Stimulated activated CD8-positive, alpha-beta memory T cell treated with anti-CD3 and anti-CD28 coated beads, Interleukin-15, amount 100 ng/mL, for 4 hours (primary cell): ENCODE data around the gene NIM1K.
"Not testable (repeated sequence)": the region's sequence is repeated elsewhere in the genome, so short reads cannot be mapped to it uniquely, and the experiment has no call there.

ENCODE experiments used
- DNase-seq, 2 donors: peaks; one replicate each; pipeline ENCODE4 v3.0.0-alpha.2; 2020; ENCODE audit warnings: low read depth in 2 of 2

NIM1K gene

DNA sequence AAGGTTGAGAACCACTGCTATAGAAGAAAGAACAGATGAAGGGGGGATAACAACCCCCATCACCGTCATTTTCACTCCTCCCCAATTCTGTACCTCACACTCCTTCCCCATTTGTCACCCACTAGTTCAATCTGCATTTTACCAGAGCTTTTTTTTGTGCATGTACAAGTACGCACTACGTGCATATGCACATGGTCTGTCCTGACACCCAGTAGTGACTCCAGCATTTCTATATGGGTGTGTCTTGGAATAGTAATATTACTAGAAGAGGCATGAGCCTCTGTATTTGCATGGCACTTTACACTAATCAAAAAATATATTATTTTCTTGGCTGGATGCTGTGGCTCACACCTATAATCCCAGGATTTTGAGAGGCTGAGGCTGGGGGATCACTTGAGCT lies 38.7 kb downstream of the NIM1K start:
- DNase-seq: no peak

DNA sequence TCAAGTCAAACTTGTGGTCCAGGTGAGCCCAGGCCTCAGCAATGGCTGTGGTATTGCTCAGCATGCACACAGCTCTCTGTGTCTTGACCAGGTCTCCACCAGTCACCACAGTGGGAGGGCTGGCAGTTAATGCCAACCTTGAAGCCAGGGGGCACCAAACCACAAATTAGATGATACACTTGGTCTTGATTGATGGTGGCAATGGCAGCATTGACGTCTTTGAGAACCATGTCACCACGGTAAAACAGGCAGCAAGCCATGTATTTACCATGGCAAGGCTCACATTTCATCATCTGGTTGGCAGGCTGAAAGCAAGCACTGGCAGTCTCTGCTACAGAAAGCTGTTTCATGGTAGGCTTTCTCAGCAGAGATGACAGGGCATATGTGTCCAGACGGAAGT lies 40.0 kb downstream of the NIM1K start:
- no peak for DNase-seq

DNA sequence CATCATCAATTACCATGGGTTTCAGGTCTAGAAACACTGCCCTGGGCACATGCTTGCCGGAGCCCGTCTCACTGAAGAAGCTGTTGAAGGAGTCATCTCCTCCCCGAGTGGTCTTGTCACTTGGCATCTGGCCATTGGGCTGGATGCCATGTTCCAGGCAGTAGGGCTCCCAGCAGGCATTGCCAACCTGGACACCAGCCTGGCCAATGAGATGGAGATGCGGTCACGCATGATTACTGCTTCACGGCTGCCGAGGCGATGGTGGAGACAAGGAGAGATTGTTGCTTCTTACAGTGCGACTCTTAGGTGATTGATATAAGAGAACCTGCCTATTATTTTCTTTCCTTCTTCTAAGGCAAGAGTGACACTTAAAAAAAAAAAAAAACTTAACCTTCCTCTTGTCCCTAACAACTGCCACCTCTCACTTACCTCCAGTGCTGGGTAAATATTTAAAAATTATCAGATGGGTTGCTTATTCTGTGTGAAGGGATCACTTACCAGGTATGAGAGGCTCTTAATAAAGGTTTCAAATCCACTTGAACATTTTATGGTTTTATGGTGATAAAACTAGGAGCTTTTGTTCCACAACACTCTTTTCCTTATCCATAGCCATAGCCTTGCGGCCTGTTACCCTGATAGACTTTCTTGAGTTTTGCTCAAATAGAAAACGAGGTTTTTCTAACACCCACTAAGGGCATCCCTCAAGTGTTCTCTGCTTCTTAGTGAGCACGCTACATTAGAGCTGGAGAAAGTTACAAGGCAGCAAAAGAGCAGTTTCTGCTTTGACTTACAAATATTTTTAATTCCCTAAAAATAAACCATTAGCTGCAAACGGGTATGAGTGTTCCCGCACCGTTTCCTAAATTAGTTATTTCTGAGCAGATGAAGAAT lies 41.2 kb downstream of the NIM1K start:
- DNase-seq: no peak

DNA sequence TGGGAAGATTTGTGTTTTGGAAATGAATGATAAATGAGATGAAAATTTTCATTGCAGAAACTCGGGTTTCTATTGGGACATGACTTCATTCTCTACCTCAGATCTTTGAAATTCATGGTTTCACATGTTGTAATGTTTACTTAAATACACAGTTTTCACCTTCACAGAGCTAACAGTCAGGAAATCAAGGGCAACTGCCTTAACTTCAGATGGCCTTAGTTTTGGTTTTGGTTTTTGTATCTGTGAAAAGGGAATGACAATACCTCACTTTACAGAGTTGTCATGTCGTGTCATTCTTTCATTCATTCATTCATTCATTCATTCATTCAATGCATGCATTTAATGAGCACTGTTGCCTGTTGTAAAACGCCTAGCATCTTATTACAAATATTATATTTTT lies 41.9 kb downstream of the NIM1K start:
- DNase-seq: no peak

DNA sequence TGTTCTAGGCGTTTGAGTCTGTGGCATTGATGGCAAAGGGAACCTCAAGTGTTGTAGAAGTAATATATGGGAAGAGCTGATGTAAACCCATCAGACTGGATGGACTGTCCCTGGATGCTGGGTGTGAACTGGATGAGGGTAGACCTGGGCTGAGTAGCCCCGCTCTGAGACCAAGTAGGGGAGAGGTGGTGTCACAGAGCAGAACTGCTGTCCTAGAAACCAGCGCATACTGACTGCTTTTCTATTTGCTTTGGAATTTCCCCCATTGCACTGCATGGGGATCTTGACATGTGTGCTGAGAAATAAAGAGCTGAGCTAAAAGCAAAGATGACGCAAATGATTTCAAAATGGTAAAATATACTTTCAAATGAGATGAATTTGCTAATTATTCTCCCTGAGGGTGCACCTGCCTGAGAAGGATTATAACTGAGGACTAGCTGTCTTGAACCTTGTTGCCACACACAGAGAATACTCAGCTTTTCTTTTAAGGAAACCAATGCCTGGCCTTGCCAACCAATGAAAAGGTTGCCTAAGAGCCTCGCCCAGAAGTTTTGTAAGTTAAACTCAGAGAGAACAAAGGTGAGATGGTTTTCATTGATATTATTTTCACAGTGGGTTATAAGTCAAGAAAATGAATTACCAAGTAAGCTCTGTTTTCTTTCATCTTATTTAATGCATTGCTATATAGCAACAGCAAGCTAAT lies 44.8 kb downstream of the NIM1K start:
- DNase-seq: no peak

DNA sequence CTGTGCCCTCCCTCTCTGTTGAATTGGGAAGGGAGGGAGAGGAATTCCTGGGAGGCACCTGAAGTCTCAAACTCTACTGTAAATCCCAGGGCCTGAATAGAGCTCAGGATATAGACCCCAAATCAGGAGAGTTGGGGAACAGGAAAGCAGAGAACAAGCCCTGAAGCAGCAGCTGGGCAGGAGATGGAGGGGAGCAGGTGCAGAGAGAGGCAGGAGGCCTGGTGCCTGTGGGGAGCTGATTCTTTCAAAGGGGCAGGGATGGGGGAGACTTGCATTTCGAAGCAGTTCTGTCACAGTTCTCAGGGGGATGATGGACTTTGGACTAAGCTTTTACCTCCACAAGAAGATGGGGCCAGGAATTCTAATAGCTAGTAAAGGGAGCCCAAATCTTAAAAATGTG lies 50.2 kb downstream of the NIM1K start:
- no peak for DNase-seq

DNA sequence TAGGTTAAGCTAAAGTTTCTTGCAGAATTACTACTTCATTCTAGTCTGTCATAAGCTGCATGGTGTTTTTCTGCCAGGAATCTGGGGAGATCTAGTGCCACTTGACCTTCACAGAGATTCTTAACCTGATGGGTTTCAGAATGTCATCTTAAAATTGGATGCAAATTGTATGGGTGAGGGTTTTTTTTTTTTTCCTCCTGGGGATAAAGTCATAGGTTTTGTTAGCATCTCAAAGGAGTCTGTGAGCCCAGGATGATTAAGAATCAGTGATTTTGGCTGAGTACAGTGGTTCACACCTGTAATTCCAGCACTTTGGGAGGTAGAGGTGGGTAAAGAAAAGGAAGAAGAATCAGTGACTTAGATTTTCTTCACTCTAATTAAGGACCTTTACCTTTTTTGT lies 51.2 kb downstream of the NIM1K start:
- DNase-seq: no peak

DNA sequence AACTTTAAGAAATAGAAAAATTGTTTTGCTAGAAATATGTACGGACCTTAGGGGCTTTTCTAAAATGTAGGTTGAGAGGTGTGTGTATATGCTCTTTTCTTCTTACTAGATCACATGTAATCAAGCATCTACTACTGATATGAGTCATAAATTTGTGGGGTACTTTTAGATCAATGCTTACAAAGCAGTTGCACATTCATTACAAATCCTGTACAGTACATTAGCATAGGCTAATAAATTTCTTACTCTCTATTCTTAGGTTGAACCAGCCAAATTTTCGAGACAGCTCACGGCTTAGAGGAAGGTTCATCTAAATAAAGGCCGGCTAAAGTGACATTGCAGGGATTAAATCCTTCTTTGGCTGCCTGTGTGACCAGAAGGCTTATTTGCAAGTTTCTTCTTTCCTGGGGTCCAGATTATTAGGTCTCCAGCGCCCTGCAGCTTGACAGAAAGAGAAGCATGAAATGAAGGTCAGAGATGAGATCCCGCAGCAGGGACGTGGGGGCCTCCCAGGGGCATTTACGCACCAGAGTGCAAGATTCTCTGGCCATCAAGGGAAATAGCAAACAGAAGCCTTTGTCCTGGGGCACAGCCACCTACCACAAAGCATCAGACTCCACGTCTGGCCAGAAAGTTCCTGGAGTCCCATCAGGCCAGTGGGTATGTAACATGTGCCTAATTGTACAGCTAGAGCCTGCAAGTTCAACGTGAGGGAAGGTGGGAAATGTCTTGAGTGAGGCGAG lies 53.0 kb downstream of the NIM1K start:
- no peak for DNase-seq

DNA sequence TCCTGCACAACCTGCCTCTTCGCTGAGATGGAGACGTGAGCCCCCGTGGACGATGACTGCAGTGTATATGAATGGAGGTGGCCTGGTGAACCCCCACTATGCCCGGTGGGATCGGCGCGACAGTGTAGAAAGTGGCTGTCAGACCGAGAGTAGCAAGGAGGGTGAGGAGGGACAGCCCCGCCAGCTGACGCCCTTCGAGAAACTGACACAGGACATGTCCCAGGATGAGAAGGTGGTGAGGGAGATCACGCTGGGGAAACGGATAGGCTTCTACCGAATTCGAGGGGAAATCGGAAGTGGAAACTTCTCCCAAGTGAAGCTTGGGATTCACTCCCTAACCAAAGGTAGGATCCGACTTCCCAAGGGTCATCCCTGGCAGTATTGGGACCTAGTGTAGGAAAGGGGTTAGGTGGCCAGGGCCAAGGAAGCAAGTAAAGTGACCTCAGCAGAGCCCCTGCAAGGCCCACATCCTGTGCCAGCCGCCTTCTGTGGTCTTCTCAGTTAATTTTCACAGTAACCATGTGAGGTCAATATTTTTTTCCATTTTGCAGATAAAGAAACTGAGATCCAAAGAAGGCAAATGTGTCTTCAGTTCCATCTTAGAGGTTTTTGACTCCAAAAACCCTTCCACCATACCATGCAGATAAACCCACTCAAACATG lies 53.8 kb downstream of the NIM1K start:
- DNase-seq: no peak

DNA sequence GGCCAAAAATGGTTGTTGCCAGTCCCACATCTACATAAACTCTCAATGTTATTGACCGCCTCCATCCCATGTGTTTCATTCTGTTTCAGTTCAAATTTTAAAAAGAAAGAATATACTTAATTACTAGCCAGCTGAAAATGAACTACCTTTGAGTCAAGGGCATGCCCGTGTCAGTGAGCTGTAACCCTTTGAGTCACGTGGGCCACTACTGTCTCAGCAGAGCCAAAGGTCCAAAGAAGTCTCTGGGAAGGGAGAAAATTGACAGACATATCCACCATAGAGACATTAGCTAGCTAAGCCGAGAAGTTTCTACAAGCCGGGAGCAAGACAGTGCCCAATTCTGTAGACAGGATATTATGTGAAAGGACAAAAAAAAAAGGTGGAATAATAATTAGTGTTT lies 59.7 kb downstream of the NIM1K start:
- DNase-seq: no peak

DNA sequence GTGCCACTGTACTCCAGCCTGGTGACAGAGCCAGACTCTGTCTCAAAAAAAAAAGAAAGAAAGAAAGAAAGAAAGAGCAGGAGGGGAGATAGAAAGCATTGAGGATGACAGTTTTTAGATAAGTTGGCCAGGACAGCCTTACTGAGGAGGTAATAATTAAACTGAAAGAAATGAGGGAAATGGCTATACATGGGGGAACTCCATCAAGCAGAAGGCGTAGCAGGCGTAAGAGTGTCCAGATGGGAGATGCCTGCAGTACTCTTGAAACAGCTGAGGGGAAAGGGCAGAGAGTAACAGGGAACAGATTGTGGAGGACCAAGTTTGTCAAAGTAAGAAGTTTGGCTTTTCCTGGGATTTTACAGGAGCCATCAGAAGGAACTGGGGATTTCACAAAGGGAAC lies 63.7 kb downstream of the NIM1K start:
- DNase-seq: no peak

DNA sequence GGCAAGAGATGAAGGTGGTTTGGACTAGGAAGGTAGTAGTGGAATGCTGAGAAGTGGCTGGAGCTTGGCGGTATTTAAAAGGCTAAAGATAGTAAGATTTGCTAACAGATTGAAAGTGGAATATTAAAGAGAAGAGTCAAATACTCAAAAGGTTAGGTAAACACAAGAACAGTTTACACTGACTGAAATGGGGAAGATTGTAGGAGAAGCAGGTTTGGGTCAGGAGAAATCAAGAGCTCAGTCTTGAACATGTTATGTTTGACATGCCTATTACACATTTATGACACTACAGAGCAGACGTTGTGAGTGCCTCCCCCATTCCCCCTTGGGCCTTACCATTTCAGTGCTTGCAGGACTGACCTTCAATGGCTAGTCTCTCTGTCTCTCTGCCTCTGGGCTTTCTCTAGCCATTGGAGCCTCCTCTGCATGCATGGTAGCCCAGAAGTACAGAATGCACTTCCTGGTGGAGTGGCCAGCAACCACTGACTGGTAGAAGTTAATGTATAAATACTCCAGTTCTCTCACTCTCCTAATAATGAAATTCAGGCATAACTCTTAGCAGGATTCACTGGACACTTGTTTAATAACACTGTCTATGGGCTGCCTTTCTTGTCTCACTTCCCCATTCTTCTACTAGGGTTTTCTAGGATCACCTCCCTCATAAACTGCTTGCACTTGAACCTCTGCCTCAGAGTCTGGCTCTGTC lies 64.4 kb downstream of the NIM1K start:
- no peak for DNase-seq

DNA sequence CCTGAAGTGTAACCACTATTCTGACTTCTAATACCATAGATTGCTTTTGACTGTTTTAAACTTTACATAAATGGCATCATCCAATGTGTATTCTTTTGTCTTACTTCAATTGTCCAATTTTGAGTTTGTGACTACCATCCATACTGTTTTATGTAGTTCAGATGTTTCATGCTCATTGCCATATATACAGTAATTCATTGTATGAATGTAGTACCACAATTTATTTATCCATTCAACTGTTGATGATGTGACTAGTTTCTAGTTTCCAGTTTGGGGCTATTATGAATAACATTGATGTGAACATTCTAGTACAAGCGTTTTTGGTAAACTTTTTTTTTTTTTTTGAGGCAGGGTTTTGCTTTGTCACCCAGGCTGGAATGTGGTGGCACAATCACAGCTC lies 66.1 kb downstream of the NIM1K start:
- no peak for DNase-seq

DNA sequence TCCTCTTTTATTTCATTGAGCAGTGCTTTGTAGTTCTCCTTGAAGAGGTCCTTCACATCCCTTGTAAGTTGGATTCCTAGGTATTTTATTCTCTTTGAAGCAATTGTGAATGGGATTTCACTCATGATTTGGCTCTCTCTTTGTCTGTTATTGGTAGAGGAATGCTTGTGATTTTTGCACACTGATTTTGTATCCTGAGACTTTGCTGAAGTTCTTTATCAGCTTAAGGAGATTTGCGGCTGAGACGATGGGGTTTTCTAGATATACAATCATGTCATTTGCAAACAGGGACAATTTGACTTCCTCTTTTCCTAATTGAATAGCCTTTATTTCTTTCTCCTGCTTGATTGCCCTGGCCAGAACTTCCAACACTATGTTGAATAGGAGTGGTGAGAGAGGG lies 70.2 kb downstream of the NIM1K start:
- DNase-seq: not testable (repeated sequence)

DNA sequence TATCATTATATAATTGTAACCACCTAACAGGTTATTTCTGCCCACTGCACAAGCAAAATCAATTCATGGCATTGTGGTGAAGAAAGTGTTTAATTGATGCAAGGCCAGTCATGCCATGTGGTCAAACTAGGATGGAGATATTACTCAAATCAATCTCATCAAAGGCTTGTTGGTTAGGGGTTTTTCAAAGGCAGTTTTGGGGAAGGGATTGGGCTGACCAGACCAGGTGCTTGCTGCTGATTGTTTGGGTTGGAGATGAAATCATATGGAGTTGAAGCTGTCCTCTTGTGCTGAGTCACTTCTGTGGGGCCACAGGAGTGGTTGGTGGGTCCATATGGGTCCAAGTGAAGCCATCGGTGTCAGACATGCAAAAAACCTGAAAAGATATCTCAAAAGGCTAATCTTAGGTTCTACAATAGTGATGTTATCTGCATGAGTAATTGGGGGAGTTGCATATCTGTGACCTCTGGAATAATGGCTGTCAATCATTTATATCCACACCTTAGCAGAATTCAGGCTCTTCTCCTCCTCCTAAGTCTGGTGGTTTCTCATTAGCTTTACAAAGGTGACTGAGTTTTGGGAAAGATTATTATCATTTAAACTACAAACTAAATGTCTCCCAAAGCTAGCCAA lies 76.3 kb downstream of the NIM1K start:
- no peak for DNase-seq

DNA sequence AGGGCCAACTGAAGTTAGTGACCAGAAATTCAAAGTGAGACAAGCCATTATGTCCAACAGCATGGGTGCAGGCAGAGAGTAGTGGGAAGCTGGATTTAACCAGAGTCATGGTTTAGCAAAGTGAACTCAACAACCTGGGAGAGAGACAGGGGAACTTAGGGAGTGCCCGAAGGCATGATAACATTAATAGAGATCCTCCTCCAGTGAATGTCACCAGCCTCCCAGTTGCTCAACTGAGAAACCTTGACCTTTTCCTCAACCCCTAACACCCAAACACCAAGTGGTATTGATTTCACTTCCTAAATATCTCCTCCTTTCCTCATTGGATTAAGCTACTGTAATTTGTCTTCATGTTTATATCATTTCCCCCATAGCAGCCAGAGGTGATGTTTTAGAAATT lies 78.6 kb downstream of the NIM1K start:
- DNase-seq: no peak

DNA sequence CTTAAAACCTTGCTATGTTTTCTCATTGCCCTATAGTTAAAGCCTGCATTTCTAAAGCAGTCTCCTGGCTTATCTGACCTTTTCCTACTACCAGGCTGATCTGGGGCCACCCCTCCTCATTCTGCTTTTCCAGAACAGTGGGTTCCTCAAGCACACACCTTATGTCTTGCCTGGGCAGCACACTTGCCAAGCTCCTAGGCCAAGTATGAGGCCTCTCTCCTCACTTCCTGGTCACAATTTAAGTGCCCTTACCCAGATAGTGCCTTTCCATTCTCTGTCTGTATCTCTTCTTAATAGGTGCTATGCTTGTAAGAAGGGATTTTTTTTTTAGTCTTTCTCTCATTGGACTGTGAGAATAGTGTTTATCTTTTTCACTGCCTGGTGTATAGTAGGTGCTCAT lies 81.5 kb downstream of the NIM1K start:
- no peak for DNase-seq

DNA sequence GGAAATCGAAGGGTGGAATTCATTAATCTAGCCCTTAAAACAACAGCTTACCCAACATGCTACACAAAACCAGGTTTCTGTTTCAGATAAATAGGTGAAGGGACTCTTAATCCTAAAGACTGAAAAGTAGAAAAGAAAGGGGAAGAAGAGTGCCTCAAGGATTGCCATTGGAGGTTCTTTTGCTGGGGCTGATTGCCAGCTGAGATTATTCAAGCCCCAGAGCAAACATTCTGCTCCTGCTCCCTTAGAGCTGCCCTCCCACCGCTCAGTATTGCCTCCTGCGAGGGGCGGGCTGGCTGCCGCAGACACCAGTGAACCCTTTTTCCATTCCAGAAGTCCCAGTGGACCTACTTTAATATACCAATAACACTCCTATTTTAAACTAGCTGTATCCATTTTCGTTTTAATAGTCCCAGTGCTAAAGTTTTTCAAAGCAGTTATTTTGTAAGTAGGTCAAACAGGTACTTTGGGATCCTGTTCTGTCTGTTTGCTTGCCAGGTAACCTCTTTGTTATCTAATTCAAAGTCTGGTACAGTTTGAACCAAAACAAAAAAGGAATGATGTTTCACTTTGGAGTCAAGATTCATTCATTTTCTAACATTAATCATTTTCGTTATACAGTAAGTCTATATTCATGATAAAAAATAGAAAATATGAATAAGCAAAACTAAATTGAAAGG lies 82.5 kb downstream of the NIM1K start:
- no peak for DNase-seq

DNA sequence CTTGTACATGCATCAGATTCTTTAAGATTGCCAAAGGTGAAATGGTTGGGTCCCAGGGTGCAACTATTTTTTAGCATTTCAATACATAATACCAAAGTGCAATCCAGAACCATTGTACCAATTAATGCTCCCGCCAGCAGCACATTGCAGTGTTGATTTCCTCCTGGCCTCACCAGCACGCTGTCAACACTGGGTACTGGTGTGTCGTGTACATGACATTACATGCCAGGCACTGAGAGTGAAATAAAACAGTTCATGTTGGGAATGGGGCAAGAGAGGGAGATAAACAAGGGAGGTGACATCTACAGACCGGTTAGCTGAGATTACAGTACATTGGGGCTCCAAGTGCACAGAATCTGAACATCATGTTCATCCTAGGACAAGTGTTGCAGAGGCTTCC lies 83.4 kb downstream of the NIM1K start:
- DNase-seq: no peak

DNA sequence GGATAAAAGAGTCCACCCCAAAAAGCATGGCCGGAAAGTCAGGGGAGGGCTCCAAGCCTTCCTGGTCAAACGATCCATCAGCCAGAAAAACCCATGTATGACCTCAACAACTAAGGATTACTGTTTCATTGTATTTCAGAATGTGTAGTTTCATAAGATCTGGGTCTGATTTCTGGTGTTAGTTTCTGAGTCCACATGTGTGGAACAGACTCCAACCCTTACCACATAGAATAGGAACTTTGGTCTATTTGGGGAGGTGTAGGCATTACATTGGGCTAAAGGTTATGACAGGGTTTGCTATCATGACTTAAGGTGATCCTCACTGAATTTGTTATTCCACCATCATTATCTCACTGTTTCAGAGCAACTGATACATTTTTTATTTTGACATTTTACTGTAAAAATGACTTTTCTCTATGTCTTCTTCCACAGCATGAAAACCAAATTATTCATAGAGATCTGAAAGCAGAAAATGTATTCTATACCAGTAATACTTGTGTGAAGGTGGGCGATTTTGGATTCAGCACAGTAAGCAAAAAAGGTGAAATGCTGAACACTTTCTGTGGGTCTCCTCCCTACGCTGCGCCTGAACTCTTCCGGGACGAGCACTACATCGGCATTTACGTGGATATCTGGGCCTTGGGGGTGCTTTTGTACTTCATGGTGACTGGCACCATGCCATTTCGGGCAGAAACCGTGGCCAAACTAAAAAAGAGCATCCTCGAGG lies 87.7 kb downstream of the NIM1K start:
- DNase-seq: no peak
